Natural killer cell (primary cell): ENCODE data around the gene IVD. TPM values are rescaled to one million over a fixed set of nuclear protein-coding genes. Genes with fewer than 3 reads are reported as not detected.
A peak's percentile ranks its signal among the peaks of the same experiment; 100 is the strongest.

Experiments
- ATAC-seq, 3 donors: fragments of 150-1000 bp in 2 of 3; fragments of 200-7000 bp in 1 of 3; cut with Tn5 transposase; 1 replicate in 1 of 3; 2 replicates in 2 of 3; pipeline ENCODE4 v1.10.0; 2021; ENCODE audit warnings: mild to moderate bottlenecking in 2 of 3, moderate library complexity in 2 of 3
- DNase-seq, 2 donors: peaks; one replicate each; pipeline versions ENCODE4 v3.0.0 to v3.0.0-alpha.2; 2013 to 2021; ENCODE audit warnings: mixed read lengths in 1 of 2
- H3K27ac ChIP-seq: one replicate; pipeline ENCODE4 v1.5.1; 2013; ENCODE audit warnings: mild to moderate bottlenecking, low read length
- H3K27me3 ChIP-seq: one replicate; pipeline ENCODE4 v1.6.1; 2013; ENCODE audit warnings: low read length; ENCODE audit not compliant: control insufficient read depth, insufficient read depth
- H3K36me3 ChIP-seq: one replicate; pipeline ENCODE4 v1.6.1; 2013; ENCODE audit warnings: low read length; ENCODE audit not compliant: control insufficient read depth, insufficient read depth
- H3K4me1 ChIP-seq: one replicate; pipeline ENCODE4 v1.6.1; 2013; ENCODE audit warnings: low read length; ENCODE audit not compliant: control insufficient read depth, insufficient read depth
- H3K4me3 ChIP-seq: one replicate; pipeline ENCODE4 v1.5.1; 2013; ENCODE audit warnings: low read length
- H3K9me3 ChIP-seq: one replicate; pipeline ENCODE4 v1.6.1; 2013; ENCODE audit warnings: low read length; ENCODE audit not compliant: control insufficient read depth, insufficient read depth
- H3K27ac Mint-ChIP-seq, 2 donors: one replicate each; pipeline ENCODE4 v1.8.0; 2022; ENCODE audit warnings: mild to moderate bottlenecking in 2 of 2, mixed read lengths in 2 of 2, moderate library complexity in 1 of 2
- H3K27me3 Mint-ChIP-seq, 2 donors: one replicate each; pipeline ENCODE4 v1.8.0; 2022; ENCODE audit warnings: low read depth in 2 of 2, mixed read lengths in 2 of 2
- H3K36me3 Mint-ChIP-seq: one replicate; pipeline ENCODE4 v1.8.0; 2022; ENCODE audit warnings: mixed read lengths
- H3K4me1 Mint-ChIP-seq, 2 donors: one replicate each; pipeline ENCODE4 v1.8.0; 2022; ENCODE audit warnings: mixed read lengths in 2 of 2
- H3K4me3 Mint-ChIP-seq: one replicate; pipeline ENCODE4 v1.8.0; 2022; ENCODE audit warnings: mild to moderate bottlenecking, moderate library complexity, mixed read lengths
- H3K9me3 Mint-ChIP-seq, 2 donors: one replicate each; pipeline ENCODE4 v1.8.0; 2022; ENCODE audit warnings: mixed read lengths in 2 of 2
- WGBS: methylation state at CpG from one replicate; pipeline ENCODE4 v1.1.7; 2013; ENCODE audit warnings: missing lambda C conversion rate; ENCODE audit not compliant: insufficient coverage; 5-methylcytosine and 5-hydroxymethylcytosine counted together
- intact Hi-C: fragments of 100-400 bp; cut with micrococcal nuclease; formaldehyde crosslinking; loops from one replicate; pipeline ENCODE4 v1.14.2; 2022
- total RNA-seq, 4 donors: library from RNA; stranded (reverse); fragments of 120-200 nt in 1 of 4; gene quantifications; one replicate each; pipeline versions ENCODE4 v1.2.3 to v1.2.4, GENCODE V29; 2013 to 2022
- TF ChIP-seq, protein P1 (sequence below): fragments of 200-600 bp; IDR thresholded peaks from one replicate; pipeline ENCODE4 v1.8.0; 2022; ENCODE audit warnings: antibody characterized with exemption

Gene IVD
- total RNA-seq, 3 donors from 2014 or later (not counting 1 experiment from before 2014, with no cell fraction given) = 56.2 to 76.8 (median 67.3) TPM

DNA sequence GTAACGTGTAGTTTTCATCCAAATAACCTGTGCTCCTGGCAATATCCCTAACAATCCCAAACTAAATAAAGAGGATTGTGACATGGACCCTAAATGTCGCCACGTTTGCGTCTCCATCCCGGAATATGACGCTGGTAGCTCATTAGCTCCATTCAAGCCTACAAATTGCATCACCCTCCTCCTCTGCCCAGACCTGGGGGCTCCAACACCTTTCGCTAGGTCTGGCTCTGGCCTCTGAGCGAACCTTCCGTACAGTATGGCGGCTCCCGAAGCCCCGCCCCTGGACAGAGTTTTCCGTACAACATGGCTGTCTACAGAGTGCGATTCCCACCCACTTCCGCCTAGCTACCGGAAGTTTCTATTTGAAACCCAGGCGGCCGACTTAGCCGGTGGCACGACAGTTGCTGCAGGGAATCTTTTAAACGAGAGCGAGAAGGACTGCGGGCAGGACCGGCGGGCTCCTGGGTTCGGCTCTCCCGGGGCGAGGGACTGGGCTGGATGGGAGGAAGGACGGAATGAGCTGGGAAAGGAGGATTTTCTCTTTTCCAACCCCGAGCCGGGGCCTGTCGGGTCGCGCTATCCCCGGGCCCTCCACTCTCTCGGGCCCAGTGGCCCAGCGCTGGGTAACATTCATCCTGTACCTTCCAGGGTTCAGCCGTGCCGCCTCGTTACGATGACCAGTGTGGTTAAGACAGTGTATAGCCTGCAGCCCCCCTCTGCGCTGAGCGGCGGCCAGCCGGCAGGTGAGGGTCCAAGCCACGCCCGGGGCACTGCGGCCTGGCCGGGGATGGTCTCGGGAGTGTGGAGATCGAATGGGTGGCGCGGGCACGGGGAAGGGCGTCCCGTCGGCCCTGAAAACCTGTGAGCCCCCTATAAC lies 22.8 kb upstream of the IVD start, which contains the start of gene KNSTRN:
Gene KNSTRN, plus strand, starts transcription at position 142 of the 877 bp plus-strand sequence. Its CDS starts 115 bp downstream, at position 257.
- peak within 1 kb of the TSS; percentile 80 to 86 for H3K27ac Mint-ChIP-seq
- Histone ChIP-seq H3K4me1 (peaks cover 10% of the 10 kb centered on the region), H3K4me3 (peak within 1 kb of the TSS; percentile 82), H3K27me3 (no peaks in the 10 kb centered on the region), H3K27ac (no peak within 1 kb of the TSS), H3K36me3 (peaks cover 14% of the 10 kb centered on the region), H3K9me3 (no peaks in the 10 kb centered on the region)
- TF ChIP-seq, protein P1, sequence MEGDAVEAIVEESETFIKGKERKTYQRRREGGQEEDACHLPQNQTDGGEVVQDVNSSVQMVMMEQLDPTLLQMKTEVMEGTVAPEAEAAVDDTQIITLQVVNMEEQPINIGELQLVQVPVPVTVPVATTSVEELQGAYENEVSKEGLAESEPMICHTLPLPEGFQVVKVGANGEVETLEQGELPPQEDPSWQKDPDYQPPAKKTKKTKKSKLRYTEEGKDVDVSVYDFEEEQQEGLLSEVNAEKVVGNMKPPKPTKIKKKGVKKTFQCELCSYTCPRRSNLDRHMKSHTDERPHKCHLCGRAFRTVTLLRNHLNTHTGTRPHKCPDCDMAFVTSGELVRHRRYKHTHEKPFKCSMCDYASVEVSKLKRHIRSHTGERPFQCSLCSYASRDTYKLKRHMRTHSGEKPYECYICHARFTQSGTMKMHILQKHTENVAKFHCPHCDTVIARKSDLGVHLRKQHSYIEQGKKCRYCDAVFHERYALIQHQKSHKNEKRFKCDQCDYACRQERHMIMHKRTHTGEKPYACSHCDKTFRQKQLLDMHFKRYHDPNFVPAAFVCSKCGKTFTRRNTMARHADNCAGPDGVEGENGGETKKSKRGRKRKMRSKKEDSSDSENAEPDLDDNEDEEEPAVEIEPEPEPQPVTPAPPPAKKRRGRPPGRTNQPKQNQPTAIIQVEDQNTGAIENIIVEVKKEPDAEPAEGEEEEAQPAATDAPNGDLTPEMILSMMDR = no peak
- peaks cover 14% of the 10 kb centered on the region in 2 donors for H3K4me1 Mint-ChIP-seq
- peak within 1 kb of the TSS; percentile 99 for H3K4me3 Mint-ChIP-seq
- H3K9me3 Mint-ChIP-seq = no peaks in the 10 kb centered on the region
- no peaks in the 10 kb centered on the region for H3K36me3 Mint-ChIP-seq
- peak; percentile 85 to 96 for DNase-seq
- ATAC-seq = peak; percentile 99
- intact Hi-C loops = loop anchor here (1.0 kb wide), 1 partner anchor 22 kb away; the partner anchor contains the start of gene IVD
- 7% methylated on average over 57 of the region's 57 CpGs for WGBS
- peaks cover 0 to 5% of the 10 kb centered on the region in 2 donors for H3K27me3 Mint-ChIP-seq

DNA sequence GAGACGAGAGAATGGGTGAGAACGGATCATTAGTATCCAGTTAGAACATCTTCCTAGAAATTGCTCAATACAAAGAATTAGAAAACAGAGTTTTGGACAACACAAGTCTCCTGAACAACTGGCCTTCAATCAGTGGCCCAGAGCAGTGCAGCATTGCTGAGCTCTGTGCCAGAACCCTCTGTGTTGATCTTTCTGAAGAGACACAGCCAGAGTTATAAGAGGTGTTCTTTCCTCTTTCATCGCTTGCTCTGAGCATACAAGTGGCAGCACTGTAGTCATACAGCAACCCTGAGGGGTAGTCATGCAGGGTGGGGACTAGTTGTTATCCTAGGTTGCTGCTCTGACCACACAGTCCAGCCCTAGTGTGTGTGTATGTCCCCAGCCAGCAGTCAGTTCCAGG lies 19.1 kb upstream of the IVD start:
- no peaks in the 10 kb centered on the region for H3K27me3 Mint-ChIP-seq
- H3K4me3 ChIP-seq = no peak overlapping the region
- no peak overlapping the region for H3K4me3 Mint-ChIP-seq
- no peaks in the 10 kb centered on the region for H3K9me3 Mint-ChIP-seq
- peaks cover 15% of the 10 kb centered on the region for H3K4me1 ChIP-seq
- peaks cover 14% of the 10 kb centered on the region in 2 donors for H3K4me1 Mint-ChIP-seq
- no peaks in the 10 kb centered on the region for H3K27me3 ChIP-seq
- H3K27ac ChIP-seq = no peak overlapping the region
- no peak for DNase-seq
- no peak overlapping the region for H3K27ac Mint-ChIP-seq
- peaks cover 32% of the 10 kb centered on the region for H3K36me3 ChIP-seq
- TF ChIP-seq, protein P1 = no peak
- no peaks in the 10 kb centered on the region for H3K36me3 Mint-ChIP-seq
- ATAC-seq = no peak
- intact Hi-C loops = no loop called here
- no peaks in the 10 kb centered on the region for H3K9me3 ChIP-seq
- WGBS = 96% methylated on average over 3 of the region's 3 CpGs

DNA sequence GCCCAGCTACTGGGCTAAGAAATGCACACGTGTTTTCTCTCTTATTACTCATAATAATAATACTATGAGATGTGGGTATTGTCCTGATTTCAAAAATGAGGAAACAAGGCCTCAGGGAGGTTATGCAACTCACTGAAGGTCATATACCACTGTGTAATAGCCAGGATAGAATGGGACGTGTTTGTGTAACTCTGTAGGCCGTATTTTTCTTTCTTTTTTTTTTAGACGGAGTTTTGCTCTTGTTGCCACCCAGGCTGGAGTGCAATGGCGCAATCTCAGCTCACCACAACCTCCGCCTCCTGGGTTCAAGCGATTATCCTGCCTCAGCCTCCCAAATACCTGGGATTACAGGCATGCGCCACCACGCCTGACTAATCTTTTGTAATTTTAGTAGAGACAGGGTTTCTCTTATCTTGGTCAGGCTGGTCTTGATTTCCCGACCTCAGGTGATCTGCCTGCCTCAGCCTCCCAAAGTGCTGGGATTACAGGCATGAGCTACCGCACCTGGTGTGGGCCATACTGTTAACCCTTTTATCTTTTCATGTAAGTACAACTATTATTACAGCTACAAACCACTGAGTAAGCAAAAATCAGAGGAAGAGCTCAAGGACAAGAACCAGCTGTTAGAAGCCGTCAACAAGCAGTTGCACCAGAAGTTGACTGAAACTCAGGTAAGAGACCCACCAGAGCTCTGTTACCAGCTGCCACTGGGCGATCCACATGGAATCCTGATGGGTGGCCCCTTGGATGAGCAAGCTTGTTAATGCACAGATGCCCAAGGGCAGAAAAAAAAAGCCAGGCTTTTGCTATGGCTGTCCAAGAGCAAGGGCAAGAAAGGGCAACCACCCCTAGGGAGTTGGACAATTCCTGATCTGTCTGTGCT lies 16.4 kb upstream of the IVD start:
- Histone ChIP-seq H3K27me3 (no peaks in the 10 kb centered on the region), H3K9me3 (no peaks in the 10 kb centered on the region), H3K4me1 (peaks cover 5% of the 10 kb centered on the region), H3K4me3 (no peak overlapping the region), H3K36me3 (peaks cover 50% of the 10 kb centered on the region), H3K27ac (no peak overlapping the region)
- TF ChIP-seq, protein P1 = no peak
- H3K9me3 Mint-ChIP-seq = no peaks in the 10 kb centered on the region
- H3K4me3 Mint-ChIP-seq = no peak overlapping the region
- peak in 1 of 3 donors; percentile 50 for ATAC-seq
- no peaks in the 10 kb centered on the region for H3K4me1 Mint-ChIP-seq
- H3K27me3 Mint-ChIP-seq = no peaks in the 10 kb centered on the region
- DNase-seq = no peak
- H3K36me3 Mint-ChIP-seq = no peaks in the 10 kb centered on the region
- H3K27ac Mint-ChIP-seq = no peak overlapping the region
- 96% methylated on average over 12 of the region's 13 CpGs for WGBS
- intact Hi-C loops = no loop called here
